GM23248 (cell line): Measurements from ENCODE around the gene ADAD2.

Experiments
- EZH2 ChIP-seq: fragments of 200-600 bp; sonication (generic); IDR thresholded peaks from 2 replicates; pipeline ENCODE4 v1.6.1; 2018; ENCODE audit warnings: antibody characterized with exemption, mild to moderate bottlenecking; ENCODE audit not compliant: insufficient read depth, poor library complexity, severe bottlenecking
- EZH2phosphoT487 ChIP-seq: fragments of 200-600 bp; sonication (generic); IDR thresholded peaks from 2 replicates; pipeline ENCODE4 v1.6.1; 2018; ENCODE audit warnings: antibody characterized with exemption, moderate library complexity, mild to moderate bottlenecking, low read depth; ENCODE audit not compliant: insufficient read depth

- TF ChIP-seq EZH2, result no peak
- TF ChIP-seq EZH2phosphoT487, result no peak
These were observed 4.5 kb downstream of the ADAD2 start for GRCh38 chr16:84195201-84196093.
